Femur (tissue), 1 donor: ENCODE results near the gene GP5.

Experiments
- DNase-seq: peaks from one replicate; pipeline ENCODE4 v3.0.0-alpha.2; 2017

The GP5 gene

GRCh38 chr3:194399166-194399565 is at the start of gene GP5:
TSS of gene GP5 (minus strand) at chr3:194399266. CDS start at chr3:194398282, 984 bp downstream.
- no peak for DNase-seq

GRCh38 chr3:194447657-194448056 is 48.6 kb upstream of the GP5 start:
- DNase-seq = no peak

GRCh38 chr3:194447161-194447560 is 48.1 kb upstream of the GP5 start:
- DNase-seq = no peak

GRCh38 chr3:194446754-194447153 is 47.7 kb upstream of the GP5 start:
- no peak for DNase-seq

GRCh38 chr3:194446172-194446571 is 47.1 kb upstream of the GP5 start:
- DNase-seq = no peak

GRCh38 chr3:194443901-194444300 is 44.8 kb upstream of the GP5 start:
- DNase-seq = no peak

- no peak for DNase-seq
Measured at GRCh38 chr3:194440756-194441155, 41.7 kb upstream of the GP5 start.

- DNase-seq = no peak
Measured at GRCh38 chr3:194439881-194440550, 41.0 kb upstream of the GP5 start.

GRCh38 chr3:194434503-194434902 is 35.4 kb upstream of the GP5 start:
- DNase-seq = no peak

- no peak for DNase-seq
Measured at GRCh38 chr3:194431554-194431953, 32.5 kb upstream of the GP5 start.

- DNase-seq = no peak
Measured at GRCh38 chr3:194425399-194425798, 26.3 kb upstream of the GP5 start.

GRCh38 chr3:194424953-194425352 is 25.9 kb upstream of the GP5 start:
- DNase-seq = no peak

GRCh38 chr3:194424373-194424772 is 25.3 kb upstream of the GP5 start:
- DNase-seq = no peak

- no peak for DNase-seq
Measured at GRCh38 chr3:194423317-194423716, 24.3 kb upstream of the GP5 start.

- DNase-seq = no peak
Measured at GRCh38 chr3:194422188-194422587, 23.1 kb upstream of the GP5 start.

GRCh38 chr3:194418671-194419070 is 19.6 kb upstream of the GP5 start:
- no peak for DNase-seq

- no peak for DNase-seq
Measured at GRCh38 chr3:194407423-194407822, 8.4 kb upstream of the GP5 start.

GRCh38 chr3:194405766-194406165 is 6.7 kb upstream of the GP5 start:
- no peak for DNase-seq

- no peak for DNase-seq
Measured at GRCh38 chr3:194404365-194405140, 5.5 kb upstream of the GP5 start.

GRCh38 chr3:194401868-194402329 is 2.8 kb upstream of the GP5 start:
- DNase-seq = no peak

GRCh38 chr3:194401346-194401745 is 2.3 kb upstream of the GP5 start:
- DNase-seq = no peak

- no peak for DNase-seq
Measured at GRCh38 chr3:194399874-194400411, 877 bp upstream of the GP5 start.

- DNase-seq = peak; percentile 46
Measured at GRCh38 chr3:194397757-194398312, 1.2 kb downstream of the GP5 start.
